Gastrocnemius medialis (tissue), 4 donors: Measurements from ENCODE around the gene CHMP5.

ENCODE experiments used
- POLR2A ChIP-seq, 2 donors: fragments of 450-650 bp; IDR thresholded peaks; one replicate each; pipeline ENCODE4 v1.6.1; 2017; ENCODE audit warnings: antibody characterized with exemption in 2 of 2, mild to moderate bottlenecking in 2 of 2, moderate library complexity in 2 of 2
- TF ChIP-seq, protein P1 (sequence below), 5 experiments: fragments of 450-650 bp in 3 of 5; fragments of 200-600 bp in 2 of 5; sonication (generic) in 2 of 5; IDR thresholded peaks in 4 of 5; conservative IDR thresholded peaks in 1 of 5; 1 replicate in 4 of 5; 2 replicates in 1 of 5; pipeline ENCODE4 v1.5.1; 2016 to 2019; ENCODE audit warnings: antibody characterized with exemption in 5 of 5, mild to moderate bottlenecking in 3 of 5, moderate library complexity in 3 of 5

DNA sequence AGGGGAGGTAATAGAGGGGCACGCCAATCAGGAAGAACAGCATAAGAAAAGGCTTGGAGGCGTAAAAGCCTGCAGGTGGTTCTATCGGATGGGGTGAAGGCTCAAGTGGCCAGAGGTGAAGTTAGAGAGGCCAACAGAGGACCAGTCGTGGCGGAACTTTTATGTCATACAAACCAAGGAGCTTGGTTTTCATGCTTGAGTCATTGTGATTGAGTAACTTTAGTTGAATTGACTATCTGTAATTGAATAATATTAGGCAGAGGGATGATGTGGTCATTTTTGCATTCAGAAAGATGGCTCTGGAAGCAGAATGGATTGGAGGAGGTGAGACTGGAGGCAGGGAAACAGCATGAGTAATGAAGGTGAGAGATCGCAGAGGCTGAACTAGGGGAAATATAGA is 32.0 kb upstream of the CHMP5 start:
- TF ChIP-seq, protein P1, sequence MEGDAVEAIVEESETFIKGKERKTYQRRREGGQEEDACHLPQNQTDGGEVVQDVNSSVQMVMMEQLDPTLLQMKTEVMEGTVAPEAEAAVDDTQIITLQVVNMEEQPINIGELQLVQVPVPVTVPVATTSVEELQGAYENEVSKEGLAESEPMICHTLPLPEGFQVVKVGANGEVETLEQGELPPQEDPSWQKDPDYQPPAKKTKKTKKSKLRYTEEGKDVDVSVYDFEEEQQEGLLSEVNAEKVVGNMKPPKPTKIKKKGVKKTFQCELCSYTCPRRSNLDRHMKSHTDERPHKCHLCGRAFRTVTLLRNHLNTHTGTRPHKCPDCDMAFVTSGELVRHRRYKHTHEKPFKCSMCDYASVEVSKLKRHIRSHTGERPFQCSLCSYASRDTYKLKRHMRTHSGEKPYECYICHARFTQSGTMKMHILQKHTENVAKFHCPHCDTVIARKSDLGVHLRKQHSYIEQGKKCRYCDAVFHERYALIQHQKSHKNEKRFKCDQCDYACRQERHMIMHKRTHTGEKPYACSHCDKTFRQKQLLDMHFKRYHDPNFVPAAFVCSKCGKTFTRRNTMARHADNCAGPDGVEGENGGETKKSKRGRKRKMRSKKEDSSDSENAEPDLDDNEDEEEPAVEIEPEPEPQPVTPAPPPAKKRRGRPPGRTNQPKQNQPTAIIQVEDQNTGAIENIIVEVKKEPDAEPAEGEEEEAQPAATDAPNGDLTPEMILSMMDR (IDR thresholded peaks at IDR 0.05 in 4 of 5, conservative IDR thresholded peaks at IDR 0.05 in 1 of 5) = no peak
- no peak for TF ChIP-seq POLR2A (IDR thresholded peaks at IDR 0.05)
